Esophagus (tissue), 2 donors: ENCODE data around the gene FAM135A. TPM values are rescaled to one million over a fixed set of nuclear protein-coding genes. Genes with fewer than 3 reads are reported as not detected.

ENCODE experiments used
- polyA plus RNA-seq, 2 donors: library from polyadenylated mRNA; stranded (reverse); fragments of 200-250 nt; gene quantifications; one replicate each; pipeline ENCODE4 v1.2.3, GENCODE V29; 2013
- donor health status: healthy with polysubstance abuse.
- donor health status: Bipolar disorder and iron deficiency.

The FAM135A gene
- polyA plus RNA-seq, 2 donors, result 40.9 to 46.6 TPM

Other genes with a start within 250 kb of the FAM135A start
- under 1 TPM; 0.08 TPM for gene COL9A1, start 110.4 kb upstream of the FAM135A start, polyA plus RNA-seq
- 10 to 100 TPM in 1 of 2 donors, 1 to 10 TPM in 1; 4.9 to 10.1 TPM for gene SDHAF4, start 153.4 kb downstream of the FAM135A start, polyA plus RNA-seq